HG03457 (cell line): ENCODE data around the gene RTN4.
"Not testable (repeated sequence)": the region's sequence is repeated elsewhere in the genome, so short reads cannot be mapped to it uniquely, and the experiment has no call there.

ENCODE experiments used
- ATAC-seq: cut with Tn5 transposase; IDR thresholded peaks from one replicate; pipeline ENCODE4 v1.9.1; 2021; ENCODE audit warnings: moderate number of reproducible peaks; ENCODE audit not compliant: unreplicated experiment

RTN4 gene

GRCh38 chr2:55073000-55073983 lies 23.0 kb upstream of the RTN4 start:
- ATAC-seq = no peak

- no peak for ATAC-seq
Observed at GRCh38 chr2:55063713-55064323, 13.6 kb upstream of the RTN4 start.

GRCh38 chr2:55063226-55063625 lies 13.0 kb upstream of the RTN4 start:
- no peak for ATAC-seq

GRCh38 chr2:55062754-55063153 lies 12.5 kb upstream of the RTN4 start:
- ATAC-seq = no peak

- ATAC-seq = no peak
Observed at GRCh38 chr2:55061523-55062344, 11.5 kb upstream of the RTN4 start.

GRCh38 chr2:55059793-55060192 lies 9.5 kb upstream of the RTN4 start:
- no peak for ATAC-seq

- ATAC-seq = no peak
Observed at GRCh38 chr2:55057474-55057873, 7.2 kb upstream of the RTN4 start.

GRCh38 chr2:55056024-55056521 lies 5.8 kb upstream of the RTN4 start:
- ATAC-seq = no peak

- no peak for ATAC-seq
Observed at GRCh38 chr2:55054106-55054875, 4.0 kb upstream of the RTN4 start.

GRCh38 chr2:55053225-55053624 lies 3.0 kb upstream of the RTN4 start:
- ATAC-seq = not testable (repeated sequence)

GRCh38 chr2:55052129-55053061 lies 2.1 kb upstream of the RTN4 start:
- peak; percentile 13 for ATAC-seq

GRCh38 chr2:55051026-55051866 lies 995 bp upstream of the RTN4 start:
- ATAC-seq = no peak

- ATAC-seq = no peak
Observed at GRCh38 chr2:55049821-55050099, 491 bp downstream of the RTN4 start.

GRCh38 chr2:55049043-55049820 lies 1.0 kb downstream of the RTN4 start:
- ATAC-seq = no peak

GRCh38 chr2:55048508-55049042 lies 1.7 kb downstream of the RTN4 start:
- ATAC-seq = no peak

GRCh38 chr2:55047677-55048299 lies 2.5 kb downstream of the RTN4 start:
- no peak for ATAC-seq

- no peak for ATAC-seq
Observed at GRCh38 chr2:55045780-55046179, 4.5 kb downstream of the RTN4 start.
